ENCODE results near the gene DUSP23.

The DUSP23 gene

GRCh38 chr1:159780583-159781582 lies at the start of gene DUSP23:
DUSP23 (plus strand) TSS chr1:159780962; CDS start chr1:159781101, 139 bp downstream.
- DNase-seq, result peak; percentile 96

DNA sequence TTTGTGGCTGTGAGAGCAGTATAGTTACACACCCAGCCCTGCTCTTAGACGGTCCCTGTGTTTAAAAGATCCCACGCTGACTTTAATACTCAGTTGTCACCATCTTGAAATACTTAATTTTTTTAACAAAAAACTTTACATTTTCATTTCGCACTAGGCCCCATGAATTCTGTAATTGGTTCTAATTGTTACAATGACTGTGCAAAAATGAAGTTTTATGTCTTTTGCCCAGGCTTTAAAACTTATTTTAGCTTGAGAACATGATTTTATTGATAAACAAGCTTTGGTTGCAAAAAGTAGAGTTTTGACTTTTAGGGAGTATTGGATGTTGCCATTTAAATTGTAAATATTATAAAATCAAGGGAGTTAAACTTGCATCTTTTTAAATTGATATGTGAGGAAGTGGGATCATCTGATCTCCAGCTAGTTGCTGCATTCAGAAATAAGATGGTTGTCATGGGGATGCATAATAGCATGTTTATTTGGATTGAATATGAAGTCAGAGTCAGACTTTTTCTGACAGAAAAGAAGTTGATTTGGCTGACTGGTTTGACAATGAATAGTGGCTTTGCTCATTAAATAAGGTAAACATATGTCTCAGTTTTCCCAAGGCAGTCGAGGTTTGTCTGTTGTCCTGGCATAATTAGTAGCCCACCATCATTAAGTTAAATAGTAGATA lies 43.4 kb upstream of the DUSP23 start:
- no peak for DNase-seq

DNA sequence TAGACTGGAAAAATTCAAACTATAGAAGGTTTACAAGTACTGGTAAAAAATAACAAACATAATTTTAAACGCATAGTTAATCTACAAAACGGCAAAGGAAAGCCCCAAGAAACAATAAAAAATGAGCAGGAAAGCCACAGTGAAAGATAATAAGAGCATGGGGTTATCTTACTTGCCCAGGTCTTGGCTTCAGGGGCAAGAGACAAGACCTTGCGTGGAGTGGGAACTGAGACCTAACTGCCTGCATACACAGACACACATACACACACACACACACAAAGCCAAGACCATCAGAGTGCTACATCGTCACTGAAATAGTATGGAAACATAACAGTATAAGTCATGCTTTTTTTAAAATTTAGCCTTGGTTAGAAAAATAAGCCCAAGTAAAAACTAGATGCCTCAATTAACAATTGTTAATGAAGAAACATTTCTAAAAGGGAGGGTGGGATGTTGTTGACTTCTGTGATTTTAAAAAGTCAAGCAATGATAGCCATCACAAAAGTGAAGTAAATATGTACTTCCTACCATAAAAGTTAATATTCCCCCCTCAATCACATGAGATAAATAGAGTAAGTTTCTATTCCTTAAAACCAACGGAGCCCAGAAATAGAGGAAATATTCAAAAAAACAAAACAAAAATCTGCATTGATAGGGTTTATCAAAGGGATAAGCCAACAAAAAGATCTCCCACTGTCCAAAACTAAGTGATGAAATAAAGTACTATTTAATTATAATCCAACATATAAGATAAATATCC lies 36.9 kb upstream of the DUSP23 start:
- DNase-seq, result no peak

- DNase-seq, result no peak
Observed at GRCh38 chr1:159746666-159747065, 34.1 kb upstream of the DUSP23 start.

GRCh38 chr1:159748370-159748769 lies 32.4 kb upstream of the DUSP23 start:
- no peak for DNase-seq

GRCh38 chr1:159749630-159750029 lies 31.1 kb upstream of the DUSP23 start:
- no peak for DNase-seq

DNA sequence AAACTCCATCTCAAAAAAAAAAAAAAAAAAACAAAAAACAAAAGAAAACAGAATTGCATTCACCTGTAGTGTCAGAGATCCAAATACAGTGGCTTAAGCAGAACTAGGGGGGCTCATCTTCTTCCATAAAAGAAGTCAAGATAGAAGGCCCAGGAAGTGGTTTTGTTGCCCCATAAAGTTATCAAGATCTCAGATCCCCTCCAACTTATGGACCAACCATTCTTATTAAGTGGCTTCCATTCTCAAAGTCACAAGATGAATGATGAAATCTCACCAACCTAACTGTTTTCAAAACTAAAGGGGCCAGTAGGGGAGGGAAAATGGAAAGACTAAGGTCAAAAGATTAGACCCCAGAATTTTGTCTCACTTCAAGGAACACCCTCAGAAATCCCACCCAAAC lies 30.1 kb upstream of the DUSP23 start:
- DNase-seq, result no peak

DNA sequence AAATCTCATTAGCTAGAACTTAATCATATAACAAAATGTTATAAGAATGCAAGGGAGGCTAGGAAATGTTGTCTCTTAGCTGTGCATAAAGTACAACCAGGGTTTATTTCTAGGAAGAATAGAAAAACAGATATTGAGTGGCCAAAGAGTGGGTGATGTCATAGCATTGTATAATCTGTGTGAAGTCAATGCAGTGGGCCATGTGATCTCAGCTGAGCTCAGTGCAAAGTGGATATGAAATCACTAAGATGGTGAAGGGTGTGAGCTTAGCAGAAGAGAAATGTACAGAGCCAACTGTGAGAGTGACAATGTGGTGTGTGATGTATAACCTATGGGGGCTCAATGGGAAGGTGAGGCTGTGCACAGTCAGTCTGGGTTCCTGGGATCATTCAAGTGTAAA lies 29.7 kb upstream of the DUSP23 start:
- no peak for DNase-seq

DNA sequence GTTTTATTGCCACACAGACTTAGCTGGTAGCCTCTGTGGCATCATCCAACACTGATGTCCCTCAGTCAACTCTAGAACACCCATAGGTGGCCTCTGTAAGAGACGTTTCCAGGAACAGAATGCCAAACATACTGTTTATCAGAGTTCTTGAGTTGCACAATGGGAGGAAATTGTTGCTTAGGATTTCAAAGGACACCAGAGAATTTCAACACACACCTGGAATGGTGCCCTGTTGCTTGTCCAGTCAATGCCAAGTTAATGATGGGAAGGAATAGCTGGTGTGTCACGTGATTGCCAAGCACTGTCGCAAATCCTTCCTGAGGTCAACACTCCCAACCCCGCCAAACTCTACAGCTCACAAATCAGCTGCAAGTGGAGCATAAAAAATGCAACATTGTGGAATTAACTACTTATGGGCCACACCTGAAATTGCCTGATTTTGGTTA lies 28.6 kb upstream of the DUSP23 start:
- DNase-seq, result no peak

GRCh38 chr1:159753386-159753785 lies 27.4 kb upstream of the DUSP23 start:
- DNase-seq, result no peak

DNA sequence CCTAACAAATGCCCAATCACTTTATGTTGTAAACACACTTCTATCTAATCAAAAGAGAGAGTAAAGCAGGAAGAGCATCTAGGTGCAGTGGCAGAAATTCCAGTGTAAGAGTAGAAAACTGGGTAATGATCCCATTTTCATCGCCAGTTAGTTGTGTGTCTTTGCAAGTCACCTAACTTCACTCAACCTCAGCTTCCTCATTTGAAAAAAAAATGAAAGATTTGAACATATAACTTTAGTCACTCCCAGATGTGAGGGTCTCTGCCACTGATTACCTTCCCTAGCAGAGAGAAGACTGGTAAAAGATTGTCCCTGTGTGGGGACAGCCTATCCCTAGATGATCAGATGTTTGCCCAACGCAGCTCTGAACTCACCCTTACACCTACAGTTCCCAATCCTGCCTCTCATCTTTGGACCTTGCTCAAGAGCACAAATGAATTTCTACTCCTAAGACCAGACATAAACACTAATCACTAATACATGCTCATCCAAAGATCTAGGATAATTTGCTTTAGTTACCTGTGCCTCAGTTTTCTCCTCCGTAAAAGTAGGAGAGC lies 25.2 kb upstream of the DUSP23 start:
- DNase-seq, result no peak

- no peak for DNase-seq
Observed at GRCh38 chr1:159756397-159756796, 24.4 kb upstream of the DUSP23 start.

DNA sequence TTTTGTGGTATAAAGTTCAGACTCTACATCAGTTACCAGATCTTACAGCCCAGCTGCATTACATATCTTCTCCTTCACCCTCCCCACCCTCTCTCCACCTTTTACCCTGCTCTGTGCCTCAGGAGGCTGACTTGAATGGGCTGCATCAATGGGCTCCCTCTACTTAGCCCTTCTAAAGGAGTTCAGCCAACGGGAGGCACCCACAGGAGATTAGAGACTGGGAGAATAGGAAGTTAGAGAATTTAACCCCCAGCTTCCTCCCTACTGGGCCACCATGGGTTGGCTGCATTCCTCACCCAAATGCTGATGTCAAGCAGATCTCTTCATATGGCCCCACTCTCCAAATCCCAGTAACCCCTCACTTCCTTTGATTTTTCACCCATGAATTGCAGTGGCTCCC lies 17.1 kb upstream of the DUSP23 start:
- DNase-seq, result no peak

DNA sequence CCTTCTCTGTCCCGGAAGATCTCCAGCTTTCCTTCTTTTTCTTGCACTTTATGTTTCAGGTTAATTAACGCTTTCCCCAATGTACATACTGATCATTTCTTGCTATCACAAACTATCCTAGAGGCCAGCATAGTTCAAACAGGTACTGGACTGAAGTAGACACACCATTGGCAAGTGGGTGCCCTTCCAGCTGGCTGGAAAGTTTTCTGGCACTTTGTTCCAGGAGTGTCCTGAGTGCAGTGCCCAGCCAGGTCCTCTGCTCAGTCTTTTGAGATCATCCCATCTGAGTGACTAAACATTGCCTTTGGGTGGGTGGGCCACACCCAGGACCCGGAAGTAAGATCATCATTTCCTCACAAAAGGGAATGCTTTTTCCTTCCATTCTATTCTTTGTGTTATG lies 15.0 kb upstream of the DUSP23 start:
- no peak for DNase-seq

GRCh38 chr1:159771127-159771895 lies 9.5 kb upstream of the DUSP23 start:
- no peak for DNase-seq

GRCh38 chr1:159774465-159774864 lies 6.3 kb upstream of the DUSP23 start:
- DNase-seq, result no peak

- no peak for DNase-seq
Observed at GRCh38 chr1:159775716-159776115, 5.0 kb upstream of the DUSP23 start.

GRCh38 chr1:159778266-159778665 lies 2.5 kb upstream of the DUSP23 start:
- DNase-seq, result no peak

DNA sequence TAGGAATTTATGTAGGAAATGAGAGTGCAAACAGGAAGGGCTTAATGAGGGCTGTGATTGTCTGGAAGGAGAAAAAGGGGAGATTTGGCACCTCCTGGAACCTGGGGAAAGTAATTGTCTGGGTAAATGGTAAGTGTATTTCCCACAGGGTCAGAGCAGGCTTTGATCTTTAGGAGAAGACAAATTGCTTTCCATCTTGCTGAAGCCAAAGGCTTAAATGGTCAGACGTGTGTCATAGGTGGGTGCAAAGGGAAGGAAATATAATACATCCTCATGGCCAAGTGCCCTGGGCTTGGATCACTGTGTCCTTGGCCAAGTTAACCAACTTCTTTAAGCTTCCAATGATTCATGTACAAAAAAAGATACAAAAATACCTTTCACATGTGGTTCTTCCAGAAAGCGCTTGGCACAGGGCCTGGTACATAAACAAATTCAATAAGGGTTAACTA lies 1.3 kb upstream of the DUSP23 start:
- no peak for DNase-seq

GRCh38 chr1:159781992-159782391 lies 1.2 kb downstream of the DUSP23 start:
- DNase-seq, result no peak

DNA sequence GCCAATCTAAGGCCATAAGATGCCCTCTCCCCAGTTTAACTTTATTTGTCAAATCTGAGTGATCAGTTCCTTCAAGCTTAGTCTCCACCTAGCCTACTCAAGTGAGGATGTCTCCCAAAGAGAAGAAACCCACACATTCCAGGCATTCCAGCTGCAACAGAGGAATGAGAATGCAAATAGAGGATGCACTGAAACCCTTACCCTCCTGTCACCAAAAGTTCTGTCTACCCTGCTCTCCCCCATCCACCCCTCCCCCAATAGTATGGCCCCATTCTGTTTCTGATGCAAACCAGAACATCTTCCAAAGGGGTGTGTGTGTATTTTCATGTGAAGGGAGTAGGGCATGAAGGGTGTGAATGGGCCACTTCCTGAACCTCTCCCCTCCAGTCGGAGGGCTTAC lies 3.0 kb downstream of the DUSP23 start:
- no peak for DNase-seq

DNA sequence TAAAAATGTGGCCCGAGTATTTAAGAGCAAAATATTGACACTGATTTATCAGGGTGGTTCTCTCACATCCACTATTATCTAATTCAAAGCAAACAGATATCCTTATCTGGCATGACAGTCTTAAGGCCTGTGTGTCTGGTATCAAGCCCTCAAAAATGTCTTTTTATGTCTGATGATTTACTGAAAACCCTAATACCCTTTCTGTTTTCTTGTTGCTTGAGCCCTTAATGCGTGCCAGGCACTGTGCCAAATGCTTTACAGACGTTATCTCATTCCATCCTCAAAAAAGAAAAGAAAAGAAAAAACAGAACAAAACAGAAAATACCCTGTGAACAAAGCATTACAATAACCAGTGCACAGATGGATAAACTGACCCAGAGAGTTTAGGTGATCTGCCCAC lies 5.7 kb downstream of the DUSP23 start:
- no peak for DNase-seq
